Umbilical cord (tissue), 2 donors: ENCODE results near the gene FAM153A. TPM values are rescaled to one million over a fixed set of nuclear protein-coding genes. Genes with fewer than 3 reads are reported as not detected.
"Not testable (repeated sequence)": the region's sequence is repeated elsewhere in the genome, so short reads cannot be mapped to it uniquely, and the experiment has no call there.

Experiments
- DNase-seq: peaks from one replicate; pipeline ENCODE4 v3.0.0-alpha.2; 2015; ENCODE audit warnings: low spot score
- total RNA-seq: library from RNA; depleted of rRNA; stranded (reverse); fragments of >200 nt; gene quantifications from one replicate; pipeline ENCODE4 v1.2.3, GENCODE V29; 2014; ENCODE audit warnings: low replicate concordance; ENCODE audit not compliant: insufficient read depth

The FAM153A gene
- total RNA-seq, 1 donor from 2014 or later = 0.96 TPM

DNA sequence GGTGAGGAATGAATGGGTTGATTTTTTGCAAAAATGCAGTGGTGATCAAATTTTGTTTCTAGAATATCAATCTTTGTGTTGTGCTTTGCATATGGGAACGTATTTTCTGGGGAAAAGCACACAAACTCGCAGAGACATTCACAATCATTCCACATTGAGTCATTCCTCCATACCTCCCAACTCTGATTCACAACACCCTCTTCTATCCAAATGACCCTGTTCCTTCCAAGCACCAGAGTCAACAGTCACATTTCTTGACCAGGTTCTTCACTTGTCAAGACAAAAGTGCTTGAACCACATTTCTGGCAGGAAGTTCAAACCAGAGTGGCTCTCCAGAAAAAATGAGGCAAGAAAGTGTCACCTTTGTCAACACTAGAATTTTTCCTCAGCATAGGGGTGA is 35.3 kb downstream of the FAM153A start:
- not testable (repeated sequence) for DNase-seq

DNA sequence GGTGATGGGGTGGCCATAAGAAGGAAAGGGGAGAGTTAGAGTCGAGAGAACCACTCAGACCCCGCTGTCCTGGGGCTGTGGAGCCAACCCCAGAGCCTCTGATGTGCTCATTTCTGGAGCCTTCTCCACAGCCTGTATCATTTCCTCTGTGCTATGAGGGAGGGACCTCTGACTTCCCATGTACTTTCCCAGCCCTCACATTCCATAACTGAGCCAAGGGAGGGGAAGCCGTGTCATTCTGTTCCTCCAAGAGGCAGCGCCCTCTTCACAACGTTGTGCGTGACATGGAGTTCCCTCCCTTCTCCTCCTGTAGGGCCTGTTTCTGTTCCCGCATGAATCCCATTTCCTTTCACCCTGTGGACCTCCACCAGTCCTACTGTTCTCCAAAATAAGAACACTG is 57.8 kb downstream of the FAM153A start:
- not testable (repeated sequence) for DNase-seq

DNA sequence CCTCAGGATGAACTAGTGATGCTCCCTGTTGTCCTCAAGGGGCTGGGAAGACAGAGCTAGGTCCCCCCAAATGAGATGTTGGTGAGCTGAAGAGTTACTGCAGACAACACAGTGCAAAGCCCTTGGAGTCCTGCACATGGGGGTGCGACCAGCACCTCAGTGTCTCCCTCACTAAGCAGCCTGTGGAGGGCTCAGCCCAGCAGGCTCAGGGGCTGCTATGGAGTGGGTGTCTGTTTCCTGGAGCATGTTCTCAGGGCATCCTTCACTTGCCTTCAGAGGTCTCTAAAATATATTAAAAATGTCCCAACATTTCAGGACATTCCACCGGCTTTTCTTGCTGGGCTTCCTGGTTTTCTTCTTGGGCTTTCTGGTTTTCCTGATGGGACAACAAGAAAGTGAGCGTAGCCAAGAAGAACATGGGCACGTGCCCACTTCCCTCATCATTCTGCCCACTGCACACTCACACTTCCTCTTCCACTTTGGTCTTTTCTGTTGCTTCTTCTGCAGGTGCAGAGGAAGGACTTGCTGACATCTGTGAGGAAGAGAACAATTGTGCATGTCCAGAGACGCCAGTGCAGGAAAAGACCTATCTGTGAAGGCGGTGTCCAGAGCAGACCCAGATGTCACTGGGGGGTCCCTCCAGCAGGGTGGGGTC is 58.7 kb downstream of the FAM153A start:
- DNase-seq = not testable (repeated sequence)

DNA sequence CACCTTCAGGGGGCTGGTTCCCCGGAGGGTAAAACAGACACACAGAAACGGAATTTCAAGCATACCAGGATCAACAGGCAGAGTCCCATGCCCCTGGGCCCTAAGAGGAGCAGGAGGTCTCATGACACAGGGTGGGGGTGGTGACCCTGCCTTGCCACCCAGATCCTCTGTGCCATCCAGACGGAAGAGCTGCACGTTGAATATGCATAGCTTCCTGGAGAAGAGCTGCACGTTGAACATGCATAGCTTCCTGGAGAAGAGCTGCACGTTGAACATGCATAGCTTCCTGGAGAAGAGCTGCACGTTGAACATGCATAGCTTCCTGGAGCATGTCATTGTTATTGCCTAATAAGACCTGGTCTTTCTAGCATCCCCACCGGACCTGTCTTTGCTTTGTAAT is 59.9 kb downstream of the FAM153A start:
- DNase-seq = not testable (repeated sequence)

DNA sequence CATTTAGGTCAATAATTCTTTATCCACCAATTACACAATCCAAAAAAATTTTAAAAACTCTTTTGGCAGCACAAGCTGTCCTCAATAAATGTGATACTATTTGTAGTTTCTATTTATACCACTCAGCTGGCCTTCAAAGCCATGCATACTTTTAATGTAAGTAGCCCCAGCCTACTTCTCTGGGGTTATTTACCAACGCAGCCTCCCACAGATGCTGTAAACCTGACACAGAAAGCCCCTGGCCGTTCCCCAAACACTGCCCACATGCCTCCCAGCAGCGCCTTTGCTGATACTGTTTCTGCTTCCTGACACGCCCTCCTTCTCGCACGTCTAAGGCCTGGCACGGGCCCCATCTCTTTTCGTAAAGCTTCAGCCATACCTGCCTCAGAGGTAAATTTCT is 62.7 kb downstream of the FAM153A start:
- DNase-seq = not testable (repeated sequence)

DNA sequence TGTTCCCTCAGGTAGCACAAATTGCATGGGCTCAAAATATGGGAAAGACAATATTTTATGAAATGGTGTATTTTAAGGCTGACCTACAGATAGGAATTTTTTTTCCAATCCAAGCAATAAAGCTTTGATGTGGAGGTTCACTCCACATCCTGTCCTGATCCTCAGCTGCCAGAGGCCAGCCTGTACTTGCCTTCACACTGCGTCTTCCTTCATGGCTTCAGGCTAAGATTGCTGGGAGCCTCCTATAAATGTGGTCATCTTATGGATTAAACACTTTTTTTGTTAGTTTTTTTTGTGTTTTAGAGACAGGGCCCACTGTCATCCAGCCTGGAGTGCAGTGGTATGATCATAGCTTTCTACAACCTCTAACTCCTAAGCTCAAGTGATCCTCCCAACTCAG is 67.3 kb downstream of the FAM153A start:
- DNase-seq = not testable (repeated sequence)

DNA sequence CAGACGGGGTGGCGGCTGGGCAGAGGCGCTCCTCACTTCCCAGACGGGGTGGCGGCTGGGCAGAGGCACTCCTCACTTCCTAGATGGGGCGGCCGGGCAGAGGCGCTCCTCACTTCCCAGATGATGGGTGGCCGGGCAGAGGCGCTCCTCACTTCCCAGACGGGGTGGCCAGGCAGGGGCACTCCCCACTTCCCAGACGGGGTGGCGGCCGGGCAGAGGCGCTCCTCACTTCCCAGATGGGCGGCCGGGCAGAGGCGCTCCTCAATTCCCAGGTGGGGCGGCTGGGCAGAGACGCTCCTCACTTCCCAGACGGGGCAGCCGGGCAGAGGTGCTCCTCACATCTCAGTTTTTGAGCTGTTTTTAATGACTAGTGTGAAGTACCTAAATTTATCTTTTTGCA is 86.6 kb downstream of the FAM153A start:
- not testable (repeated sequence) for DNase-seq

DNA sequence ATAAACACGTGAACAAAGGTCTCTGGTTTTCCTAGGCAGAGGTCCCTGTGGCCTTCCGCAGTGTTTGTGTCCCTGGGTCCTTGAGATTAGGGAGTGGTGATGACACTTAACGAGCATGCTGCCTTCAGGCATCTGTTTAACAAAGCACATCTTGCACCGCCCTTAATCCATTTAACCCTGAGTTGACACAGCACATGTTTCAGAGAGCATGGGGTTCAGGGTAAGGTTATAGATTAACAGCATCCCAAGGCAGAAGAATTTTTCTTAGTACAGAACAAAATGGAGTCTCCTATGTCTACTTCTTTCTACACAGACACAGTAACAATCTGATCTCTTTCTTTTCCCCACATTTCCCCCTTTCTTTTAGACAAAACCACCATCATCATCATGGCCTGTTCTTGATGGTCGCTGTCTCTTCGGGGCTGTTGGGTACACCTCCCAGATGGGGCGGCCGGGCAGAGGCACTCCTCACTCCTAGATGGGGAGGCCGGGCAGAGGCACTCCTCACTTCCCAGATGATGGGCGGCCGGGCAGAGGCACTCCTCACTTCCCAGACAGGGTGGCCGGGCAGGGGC is 87.3 kb downstream of the FAM153A start:
- DNase-seq = not testable (repeated sequence)

DNA sequence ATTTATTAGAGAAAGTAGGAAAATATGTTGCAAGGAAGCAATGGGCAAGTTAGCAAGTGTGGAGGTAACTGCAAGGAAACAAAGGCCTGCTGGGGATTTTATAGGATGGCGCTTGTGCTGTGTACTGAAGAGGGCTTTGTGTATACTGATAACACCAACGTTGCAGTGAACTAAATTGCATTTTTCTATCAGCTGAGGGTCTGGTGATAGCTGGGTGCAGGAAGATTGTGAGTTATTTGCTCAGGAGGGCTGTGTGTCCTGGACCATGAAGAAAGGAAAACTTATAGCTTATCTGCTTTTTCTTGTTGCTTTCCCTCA is 88.2 kb downstream of the FAM153A start:
- DNase-seq = not testable (repeated sequence)

DNA sequence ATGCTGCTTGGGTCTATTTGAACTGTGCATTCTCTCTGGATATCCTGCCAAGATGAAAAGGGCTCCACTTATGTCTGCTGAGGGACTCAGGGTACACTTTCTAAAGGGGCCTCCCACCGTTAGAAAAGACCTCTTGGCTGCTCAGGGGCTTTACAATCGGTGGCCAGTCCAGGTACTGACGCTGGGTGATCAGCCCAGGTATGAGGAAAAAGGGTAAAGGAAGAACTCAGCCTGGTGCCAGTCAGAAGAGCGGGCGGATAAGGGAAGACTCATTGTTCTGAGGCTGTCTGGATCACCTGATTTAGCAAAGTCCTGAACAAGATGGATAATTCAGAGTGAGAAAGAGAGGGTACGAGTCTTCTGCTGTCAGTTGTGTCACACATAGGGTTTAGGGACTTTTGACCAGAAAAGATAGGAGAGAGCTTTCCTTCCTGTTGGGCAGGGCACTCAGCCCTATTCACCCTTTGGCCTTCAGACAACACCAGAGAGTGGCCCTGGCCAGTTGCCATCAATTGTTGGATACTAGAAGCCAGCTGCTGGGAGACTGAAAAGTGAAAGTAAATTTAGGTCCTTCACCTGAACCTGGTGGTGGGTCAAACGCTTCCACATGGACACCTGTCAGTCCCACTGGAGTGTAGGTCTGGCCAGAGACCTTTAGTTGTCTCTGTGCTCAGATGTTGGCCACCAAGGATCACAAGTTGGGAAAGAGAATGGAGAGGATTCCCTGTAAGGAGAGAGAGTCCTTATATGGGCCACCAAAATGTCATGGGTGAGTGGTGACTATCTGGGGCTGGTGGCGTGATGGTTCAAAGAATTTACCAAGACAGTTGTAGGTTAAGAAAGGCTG is 88.8 kb downstream of the FAM153A start:
- DNase-seq = not testable (repeated sequence)

DNA sequence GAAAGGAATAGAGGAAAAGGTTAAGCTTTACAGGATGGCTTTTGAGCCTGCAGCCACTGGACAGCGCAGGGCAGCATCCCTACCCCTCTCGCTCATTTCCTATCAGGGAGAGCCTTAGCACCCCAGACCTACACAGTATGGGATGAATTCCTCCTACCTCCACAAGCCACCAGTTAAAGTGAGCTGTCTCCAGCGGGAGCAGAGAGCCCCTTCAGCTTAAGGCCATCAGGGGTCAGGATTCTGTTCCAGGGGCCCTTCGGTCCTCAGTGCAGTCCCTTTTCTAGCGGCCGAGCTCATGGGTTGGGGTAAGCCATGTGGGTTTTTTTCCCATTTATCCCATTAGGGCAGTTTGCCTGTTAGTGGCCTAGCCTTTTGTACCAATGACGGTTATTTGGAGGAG is 89.7 kb downstream of the FAM153A start:
- not testable (repeated sequence) for DNase-seq

DNA sequence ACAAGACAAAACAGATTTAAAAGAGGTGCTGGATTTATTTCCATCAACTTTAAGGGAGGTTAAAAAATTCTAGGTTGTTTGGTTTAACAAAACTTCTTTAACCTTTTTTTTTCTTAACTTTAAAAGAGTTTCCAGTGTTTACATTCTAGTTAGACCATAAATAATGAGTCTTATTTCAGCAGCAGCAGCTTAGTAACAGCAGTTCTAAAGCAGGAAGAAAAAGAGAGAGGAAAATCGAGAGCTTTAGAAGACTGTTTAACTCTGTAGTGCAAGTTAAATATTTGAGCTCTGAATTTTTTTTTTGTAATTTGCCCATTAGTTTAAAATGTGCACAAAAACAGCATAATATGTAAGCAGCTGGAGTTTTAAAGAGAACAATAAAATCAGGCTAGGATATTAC is 90.2 kb downstream of the FAM153A start:
- peak; percentile 2 for DNase-seq

DNA sequence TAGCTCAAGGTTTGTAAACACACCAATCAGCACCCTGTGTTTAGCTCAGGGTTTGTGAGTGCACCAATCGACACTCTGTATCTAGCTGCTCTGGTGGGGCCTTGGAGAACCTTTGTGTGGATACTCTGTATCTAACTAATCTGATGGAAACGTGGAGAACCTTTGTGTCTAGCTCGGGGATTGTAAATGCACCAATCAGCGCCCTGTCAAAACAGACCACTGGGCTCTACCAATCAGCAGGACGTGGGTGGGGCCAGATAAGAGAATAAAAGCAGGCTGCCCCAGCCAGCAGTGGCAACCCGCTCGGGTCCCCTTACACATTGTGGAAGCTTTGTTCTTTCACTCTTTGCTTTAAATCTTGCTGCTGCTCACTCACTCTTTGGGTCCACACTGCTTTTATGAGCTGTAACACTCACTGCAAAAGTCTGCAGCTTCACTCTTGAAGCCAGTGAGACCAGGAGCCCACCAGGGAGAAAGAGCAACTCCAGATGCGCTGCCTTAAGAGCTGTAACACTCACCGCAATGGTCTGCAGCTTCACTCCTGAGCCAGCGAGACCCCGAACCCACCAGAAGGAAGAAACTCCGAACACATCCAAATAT is 93.6 kb downstream of the FAM153A start:
- DNase-seq = not testable (repeated sequence)

DNA sequence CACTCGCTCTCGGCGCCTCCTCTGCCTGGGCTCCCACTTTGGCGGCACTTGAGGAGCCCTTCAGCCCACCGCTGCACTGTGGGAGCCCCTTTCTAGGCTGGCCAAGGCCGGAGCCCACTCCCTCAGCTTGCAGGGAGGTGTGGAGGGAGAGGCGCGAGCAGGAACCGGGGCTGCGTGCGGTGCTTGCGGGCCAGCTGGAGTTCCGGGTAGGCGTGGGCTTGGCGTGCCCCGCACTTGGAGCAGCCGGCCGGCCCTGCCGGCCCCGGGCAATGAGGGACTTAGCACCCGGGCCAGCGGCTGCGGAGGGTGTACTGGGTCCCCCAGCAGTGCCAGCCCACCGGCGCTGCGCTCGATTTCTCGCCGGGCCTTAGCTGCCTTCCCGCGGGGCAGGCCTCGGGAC is 94.6 kb downstream of the FAM153A start:
- not testable (repeated sequence) for DNase-seq

DNA sequence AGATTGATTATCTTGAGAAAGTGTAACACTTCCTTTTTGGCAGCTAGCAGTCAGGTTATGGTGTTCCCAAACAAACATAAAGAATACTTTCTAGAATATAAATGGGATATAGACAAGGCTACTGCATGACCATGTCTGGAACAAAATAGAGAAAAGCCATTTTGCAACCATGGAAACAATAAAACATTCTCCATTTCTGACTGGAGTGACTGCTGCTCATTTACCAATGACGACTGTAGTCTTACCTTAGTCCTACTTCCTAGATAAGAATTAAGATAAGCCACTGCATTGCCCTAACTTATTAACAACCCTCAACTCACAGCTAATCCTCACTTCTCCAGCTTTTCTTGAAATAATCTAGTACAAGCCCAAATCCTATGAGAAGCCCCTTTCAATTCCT is 100.8 kb downstream of the FAM153A start:
- DNase-seq = not testable (repeated sequence)

Other genes with a start within 250 kb of the FAM153A start
- 43.8 TPM for gene FAM193B, start 228.3 kb downstream of the FAM153A start, total RNA-seq
- 62.1 TPM for gene TMED9, start 190.7 kb downstream of the FAM153A start, total RNA-seq
- gene B4GALT7, start 182.8 kb downstream of the FAM153A start, total RNA-seq = 26.0 TPM
- gene PROP1, start 213.3 kb upstream of the FAM153A start, total RNA-seq = not detected